HG03097 (cell line): ENCODE measurements around the gene SIAE.

Source experiments
- ATAC-seq: cut with Tn5 transposase; IDR thresholded peaks from one replicate; pipeline ENCODE4 v1.9.1; 2021; ENCODE audit not compliant: unreplicated experiment, low FRiP score

SIAE gene

DNA sequence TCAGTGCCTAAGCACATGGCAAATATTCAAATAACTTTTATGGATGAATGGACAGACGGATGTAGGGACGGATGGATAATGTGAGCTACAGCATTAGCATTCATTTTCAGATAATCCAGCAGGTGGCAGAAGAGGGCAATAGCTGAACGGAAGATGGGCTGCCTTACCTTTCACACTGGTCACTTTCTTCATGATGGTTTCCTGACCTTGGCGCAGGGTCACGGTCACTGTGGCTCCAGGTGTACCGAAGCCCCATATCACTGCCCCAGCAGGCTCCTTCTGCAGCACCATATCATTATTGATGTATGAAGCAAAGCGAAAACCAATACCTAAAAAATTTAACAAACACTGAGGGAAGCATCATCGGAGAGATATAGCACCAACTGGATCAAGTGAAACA is 4.3 kb downstream of the SIAE start:
- ATAC-seq = no peak

DNA sequence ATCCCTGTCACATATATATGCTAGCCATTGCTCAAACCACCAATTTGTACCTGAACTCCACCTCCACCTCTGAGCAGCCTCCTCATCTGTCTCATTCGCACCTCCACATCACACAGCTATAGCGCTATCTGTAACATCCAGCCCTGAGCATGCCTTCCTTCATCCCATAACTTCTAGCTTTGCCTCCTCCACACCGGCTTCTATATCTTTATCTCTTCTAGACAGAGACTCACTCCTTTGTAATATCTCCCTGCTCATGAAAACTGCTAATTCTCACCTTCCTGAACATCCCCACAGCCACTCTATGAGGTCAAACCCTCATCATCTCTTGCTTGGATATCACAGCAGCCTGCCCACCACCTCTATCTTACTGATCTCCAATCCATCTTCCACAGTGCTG is 5.9 kb downstream of the SIAE start:
- ATAC-seq = no peak

GRCh38 chr11:124663861-124664260 is 9.7 kb downstream of the SIAE start:
- no peak for ATAC-seq

- no peak for ATAC-seq
Measured at GRCh38 chr11:124662106-124662505, 11.4 kb downstream of the SIAE start.

- no peak for ATAC-seq
Measured at GRCh38 chr11:124661553-124661952, 12.0 kb downstream of the SIAE start.

- no peak for ATAC-seq
Measured at GRCh38 chr11:124658986-124659385, 14.6 kb downstream of the SIAE start.

- ATAC-seq = no peak
Measured at GRCh38 chr11:124658501-124658900, 15.0 kb downstream of the SIAE start.

GRCh38 chr11:124657904-124658303 is 15.6 kb downstream of the SIAE start:
- no peak for ATAC-seq

GRCh38 chr11:124656774-124657630 is 16.5 kb downstream of the SIAE start:
- ATAC-seq = no peak

- ATAC-seq = no peak
Measured at GRCh38 chr11:124648610-124649009, 24.9 kb downstream of the SIAE start.

- no peak for ATAC-seq
Measured at GRCh38 chr11:124646148-124646547, 27.4 kb downstream of the SIAE start.

DNA sequence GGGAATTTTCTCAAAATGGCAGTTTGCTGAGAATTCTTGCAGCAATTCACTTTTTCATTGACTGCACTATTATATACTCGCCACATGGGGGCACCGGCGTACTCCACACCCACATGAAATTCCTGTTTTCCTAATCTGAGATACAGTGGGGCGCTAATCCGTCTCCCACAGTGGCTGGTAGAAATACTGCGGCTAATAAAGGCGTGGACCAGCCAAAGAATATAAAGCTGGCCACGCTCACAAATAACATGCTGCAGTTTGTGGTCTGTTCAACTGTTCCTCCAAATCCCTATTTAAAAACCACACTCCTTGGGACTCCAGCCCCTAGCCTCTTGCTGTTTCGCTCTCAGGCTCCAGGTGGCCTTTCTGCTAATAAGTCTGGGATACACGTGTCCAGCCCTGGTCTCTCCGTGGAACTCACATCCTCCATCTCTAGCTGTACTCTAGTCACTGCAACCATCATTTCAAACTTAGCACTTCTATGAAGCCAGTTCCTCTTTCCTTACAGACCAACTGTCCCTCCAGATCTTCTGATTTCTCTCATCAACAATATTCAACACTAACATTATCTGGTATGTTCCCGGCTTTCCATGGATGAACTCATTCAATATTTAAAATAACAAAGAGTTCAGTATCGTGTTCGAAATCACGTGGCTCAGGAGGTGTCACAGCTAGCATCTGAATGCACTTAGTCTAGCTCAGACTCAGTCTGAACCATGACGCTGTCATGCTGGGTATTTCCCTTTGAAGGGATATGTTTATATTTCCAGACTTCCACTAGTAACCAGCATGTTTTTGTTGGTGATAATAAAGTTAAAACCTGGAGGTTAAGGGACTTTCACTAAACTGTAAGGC is 28.9 kb downstream of the SIAE start:
- ATAC-seq = no peak

DNA sequence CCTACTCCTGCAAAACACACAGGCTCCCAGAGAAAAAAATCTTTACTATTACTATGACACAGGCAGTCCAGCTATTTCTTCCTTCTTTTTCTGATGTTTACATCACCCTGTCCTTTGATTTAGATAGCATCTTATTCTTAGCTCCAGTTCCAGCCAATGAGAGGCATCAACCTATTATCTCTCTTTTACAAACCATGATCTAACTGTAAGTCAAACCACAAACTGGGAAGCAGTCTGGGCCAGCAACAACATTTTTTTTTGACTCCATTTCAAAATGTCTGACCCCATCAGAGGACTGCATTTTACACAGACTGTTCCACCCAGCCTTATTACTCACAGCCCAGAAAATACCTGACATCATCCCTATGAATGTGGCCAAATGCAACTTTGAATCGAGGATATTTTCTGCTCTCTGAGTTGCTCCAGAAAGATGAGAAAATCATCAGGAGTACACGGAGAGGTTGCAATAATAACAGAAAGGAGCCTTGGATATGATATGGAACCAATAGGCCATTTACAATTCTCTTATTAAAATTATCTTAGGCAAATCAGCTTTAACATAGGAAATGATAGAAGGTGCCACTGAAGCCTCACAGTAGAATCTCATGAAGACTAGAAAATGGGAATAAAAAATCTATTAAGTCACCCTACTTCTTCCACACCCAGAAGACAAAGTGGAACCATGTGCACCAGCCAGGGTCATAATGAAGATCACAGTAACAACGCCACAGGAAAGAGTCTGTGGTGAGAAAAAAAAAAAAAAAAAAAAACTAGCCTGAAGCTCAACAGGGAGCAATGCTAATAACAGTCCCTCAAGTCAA is 29.7 kb downstream of the SIAE start:
- no peak for ATAC-seq

DNA sequence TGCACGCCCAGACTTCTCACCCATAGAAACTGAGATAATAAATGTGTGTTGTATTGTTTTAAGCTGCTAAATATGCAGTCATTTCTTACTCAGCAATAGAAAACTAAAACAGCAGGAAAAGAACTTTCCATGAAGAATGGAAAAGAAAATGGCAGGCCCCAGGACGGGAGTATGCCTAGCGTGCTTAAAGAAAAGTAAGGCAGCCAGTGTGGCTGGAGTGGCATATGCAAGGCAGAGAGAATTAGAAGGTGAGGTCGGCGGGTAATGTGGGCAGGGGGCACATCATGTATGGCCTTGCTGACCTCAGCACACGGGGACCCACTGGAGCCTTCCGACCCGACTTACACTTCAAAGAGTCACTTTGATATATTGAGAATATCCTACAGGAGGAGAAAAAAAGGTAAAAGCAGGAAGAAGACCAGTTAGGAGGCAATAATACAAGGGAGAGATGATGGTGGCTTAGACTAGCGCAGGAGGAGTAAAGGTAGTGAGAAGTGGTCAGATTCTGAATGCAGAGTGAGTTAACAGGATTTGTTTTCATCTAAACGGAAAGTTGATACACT is 30.4 kb downstream of the SIAE start:
- ATAC-seq = no peak

- no peak for ATAC-seq
Measured at GRCh38 chr11:124642628-124643027, 30.9 kb downstream of the SIAE start.

- no peak for ATAC-seq
Measured at GRCh38 chr11:124640666-124641065, 32.9 kb downstream of the SIAE start.

GRCh38 chr11:124639186-124639585 is 34.4 kb downstream of the SIAE start:
- ATAC-seq = no peak

DNA sequence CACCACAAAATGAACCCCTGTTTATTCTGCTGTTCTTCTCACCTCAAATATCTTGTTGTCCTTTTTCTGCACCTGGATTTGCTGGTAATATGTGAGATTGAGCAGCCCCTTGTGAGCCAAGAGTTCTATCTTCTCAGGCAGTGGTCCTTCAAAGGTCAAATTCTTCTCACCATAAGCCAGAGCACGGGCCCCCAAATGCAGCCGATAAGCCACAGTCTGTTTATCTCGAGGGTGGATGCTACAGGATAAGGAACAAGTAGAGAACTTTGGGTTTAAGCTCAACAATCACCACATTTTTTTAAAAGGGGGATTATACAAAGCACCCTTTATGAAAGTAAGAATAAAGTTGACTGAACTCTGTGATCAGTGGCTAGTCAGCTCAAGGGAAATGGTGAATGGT is 35.0 kb downstream of the SIAE start:
- ATAC-seq = no peak

DNA sequence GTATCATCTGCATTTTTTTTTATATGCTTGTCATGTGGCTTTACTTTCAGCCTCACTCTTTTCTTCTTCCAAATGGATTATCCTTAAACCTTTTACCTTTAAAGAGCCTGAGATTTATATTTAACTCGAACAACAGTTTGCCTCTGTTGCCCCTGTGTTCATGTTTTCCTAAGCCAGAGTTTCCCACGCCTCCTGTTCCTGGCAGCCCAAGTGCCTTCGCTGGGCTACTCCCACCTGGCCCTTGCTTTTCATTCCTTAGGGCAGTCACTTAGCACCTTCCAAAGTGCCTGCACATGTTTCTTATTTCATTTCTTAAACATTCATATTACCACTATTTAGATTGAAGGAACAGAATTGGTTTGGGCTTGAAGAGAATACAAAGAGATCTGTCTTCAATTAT is 37.6 kb downstream of the SIAE start:
- ATAC-seq = no peak

GRCh38 chr11:124633355-124633754 is 40.2 kb downstream of the SIAE start:
- no peak for ATAC-seq

DNA sequence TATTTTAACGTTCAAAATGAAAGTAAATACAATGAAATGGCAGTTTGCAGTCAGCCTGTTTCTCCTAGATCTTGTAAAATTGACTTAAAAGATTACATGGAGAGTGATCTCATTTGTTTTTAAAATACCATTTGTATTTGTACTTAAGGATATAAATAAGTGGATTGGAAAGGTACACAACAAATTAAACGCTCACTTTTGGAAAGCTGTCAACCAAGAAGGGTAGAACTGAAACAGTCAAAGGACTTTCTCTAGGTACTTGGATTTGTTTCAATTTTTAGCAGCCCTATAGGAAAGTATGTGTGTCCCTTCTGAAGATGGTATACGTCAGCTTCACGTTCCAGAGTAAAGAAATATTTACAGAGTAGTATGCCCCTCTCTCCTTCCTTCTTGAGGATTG is 43.6 kb downstream of the SIAE start:
- no peak for ATAC-seq
